Calu3 (cell line): Measurements from ENCODE around the gene KEL. TPM values are rescaled to one million over a fixed set of nuclear protein-coding genes. Genes with fewer than 3 reads are reported as not detected.

Source experiments
- BruUV-seq: library from RNA; stranded (reverse); fragments of 400-500 nt; replicated peaks from 2 replicates; lab custom pipeline; 2021; lab: Mats Ljungman, UMichigan
- CTCF ChIA-PET: fragments of 300-600 bp; sonication (Branson Sonifier 250); formaldehyde crosslinking; loops from one replicate; lab custom pipeline; 2022; ENCODE audit warnings: antibody characterized with exemption; lab: Charles Lee
- DNase-seq: peaks from one replicate; pipeline ENCODE4 v3.0.0; 2022
- H3K27ac Mint-ChIP-seq: one replicate; pipeline ENCODE4 v1.8.0; 2022; ENCODE audit warnings: mixed read lengths; ENCODE audit not compliant: unreplicated experiment
- H3K27me3 Mint-ChIP-seq: one replicate; pipeline ENCODE4 v1.8.0; 2022; ENCODE audit warnings: mixed read lengths; ENCODE audit not compliant: unreplicated experiment
- H3K36me3 Mint-ChIP-seq: one replicate; pipeline ENCODE4 v1.8.0; 2022; ENCODE audit warnings: mild to moderate bottlenecking, moderate library complexity, mixed read lengths; ENCODE audit not compliant: insufficient read depth, unreplicated experiment
- H3K4me1 Mint-ChIP-seq: one replicate; pipeline ENCODE4 v1.8.0; 2022; ENCODE audit warnings: mild to moderate bottlenecking, low read depth, mixed read lengths; ENCODE audit not compliant: unreplicated experiment
- H3K4me3 Mint-ChIP-seq: one replicate; pipeline ENCODE4 v1.8.0; 2022; ENCODE audit warnings: mild to moderate bottlenecking, low read depth, moderate library complexity, mixed read lengths; ENCODE audit not compliant: unreplicated experiment
- H3K9me3 Mint-ChIP-seq: one replicate; pipeline ENCODE4 v1.8.0; 2022; ENCODE audit warnings: low read depth, mixed read lengths; ENCODE audit not compliant: unreplicated experiment
- CTCF ChIP-seq: fragments of 200-600 bp; IDR thresholded peaks from one replicate; pipeline ENCODE4 v1.8.0; 2022; ENCODE audit warnings: antibody characterized with exemption; ENCODE audit not compliant: unreplicated experiment
- intact Hi-C: fragments of 100-400 bp; cut with micrococcal nuclease; formaldehyde crosslinking; loops from one replicate; pipeline ENCODE4 v1.10.0; 2022; ENCODE audit not compliant: unreplicated experiment
- total RNA-seq: library from RNA; stranded (reverse); gene quantifications from 2 replicates; pipeline ENCODE4 v1.2.3, GENCODE V29; 2022

Gene KEL
- total RNA-seq, 1 experiment from 2014 or later = not detected

GRCh38 chr7:142923391-142923790 is 38.8 kb downstream of the KEL start:
- Mint-ChIP-seq H3K36me3 (no peaks in the 10 kb centered on the region), H3K9me3 (no peaks in the 10 kb centered on the region), H3K4me3 (no peak overlapping the region), H3K4me1 (no peaks in the 10 kb centered on the region), H3K27me3 (peaks cover 63% of the 10 kb centered on the region), H3K27ac (no peak overlapping the region)
- DNase-seq = no peak
- intact Hi-C loops = no loop called here
- no peak for TF ChIP-seq CTCF
- no TSS peak for BruUV-seq
- CTCF ChIA-PET = no interaction called here

GRCh38 chr7:142919656-142920055 is 42.5 kb downstream of the KEL start:
- Mint-ChIP-seq H3K36me3 (no peaks in the 10 kb centered on the region), H3K27ac (no peak overlapping the region), H3K4me3 (no peak overlapping the region), H3K9me3 (no peaks in the 10 kb centered on the region), H3K4me1 (no peaks in the 10 kb centered on the region), H3K27me3 (peaks cover 38% of the 10 kb centered on the region)
- no TSS peak for BruUV-seq
- CTCF ChIA-PET = no interaction called here
- no peak for DNase-seq
- no peak for TF ChIP-seq CTCF
- intact Hi-C loops = no loop called here

- no TSS peak for BruUV-seq
- CTCF ChIA-PET = no interaction called here
- Mint-ChIP-seq H3K4me3 (no peak overlapping the region), H3K4me1 (peaks cover 7% of the 10 kb centered on the region), H3K9me3 (no peaks in the 10 kb centered on the region), H3K27ac (no peak overlapping the region), H3K36me3 (no peaks in the 10 kb centered on the region), H3K27me3 (peaks cover 38% of the 10 kb centered on the region)
- no peak for DNase-seq
- no peak for TF ChIP-seq CTCF
- intact Hi-C loops = no loop called here
Observed at GRCh38 chr7:142918901-142919300, 43.3 kb downstream of the KEL start.

GRCh38 chr7:142917447-142917846 is 44.7 kb downstream of the KEL start:
- Mint-ChIP-seq H3K27ac (no peak overlapping the region), H3K9me3 (no peaks in the 10 kb centered on the region), H3K4me1 (peaks cover 22% of the 10 kb centered on the region), H3K36me3 (no peaks in the 10 kb centered on the region), H3K27me3 (peaks cover 38% of the 10 kb centered on the region), H3K4me3 (no peak overlapping the region)
- no TSS peak for BruUV-seq
- TF ChIP-seq CTCF = no peak
- CTCF ChIA-PET = no interaction called here
- no peak for DNase-seq
- intact Hi-C loops = no loop called here
